HG03354 (cell line): ENCODE data around the gene ADARB2.

Experiments
- ATAC-seq: cut with Tn5 transposase; IDR thresholded peaks from one replicate; pipeline ENCODE4 v1.9.1; 2021; ENCODE audit warnings: mild to moderate bottlenecking; ENCODE audit not compliant: unreplicated experiment, poor library complexity, severe bottlenecking

Gene ADARB2

GRCh38 chr10:1155791-1156615 lies 581.3 kb downstream of the ADARB2 start:
- ATAC-seq, result no peak

GRCh38 chr10:1154531-1155295 lies 582.6 kb downstream of the ADARB2 start:
- ATAC-seq, result no peak

- ATAC-seq, result no peak
Measured at GRCh38 chr10:1153805-1154351, 583.4 kb downstream of the ADARB2 start.

- no peak for ATAC-seq
Measured at GRCh38 chr10:1153251-1153763, 584.0 kb downstream of the ADARB2 start.

- no peak for ATAC-seq
Measured at GRCh38 chr10:1152386-1153250, 584.7 kb downstream of the ADARB2 start.

- no peak for ATAC-seq
Measured at GRCh38 chr10:1151076-1152033, 586.0 kb downstream of the ADARB2 start.

GRCh38 chr10:1150638-1150955 lies 586.7 kb downstream of the ADARB2 start:
- no peak for ATAC-seq

GRCh38 chr10:1149793-1150637 lies 587.3 kb downstream of the ADARB2 start:
- no peak for ATAC-seq

- ATAC-seq, result no peak
Measured at GRCh38 chr10:1148855-1149605, 588.3 kb downstream of the ADARB2 start.

- ATAC-seq, result no peak
Measured at GRCh38 chr10:1147810-1148209, 589.5 kb downstream of the ADARB2 start.

- no peak for ATAC-seq
Measured at GRCh38 chr10:1142596-1142995, 594.7 kb downstream of the ADARB2 start.

- no peak for ATAC-seq
Measured at GRCh38 chr10:1141701-1142100, 595.6 kb downstream of the ADARB2 start.

GRCh38 chr10:1141261-1141660 lies 596.1 kb downstream of the ADARB2 start:
- no peak for ATAC-seq

- no peak for ATAC-seq
Measured at GRCh38 chr10:1138529-1138928, 598.8 kb downstream of the ADARB2 start.

GRCh38 chr10:1137499-1138163 lies 599.7 kb downstream of the ADARB2 start:
- no peak for ATAC-seq

GRCh38 chr10:1136268-1136667 lies 601.1 kb downstream of the ADARB2 start:
- ATAC-seq, result no peak

- no peak for ATAC-seq
Measured at GRCh38 chr10:1134156-1134555, 603.2 kb downstream of the ADARB2 start.
